GM12878 (cell line): Measurements from ENCODE around the gene GLRX5. TPM values are rescaled to one million over a fixed set of nuclear protein-coding genes. Genes with fewer than 3 reads are reported as not detected.

Experiments used
- ATAC-seq: fragments of 200-7000 bp; cut with Tn5 transposase; 3 replicates; pipeline ENCODE4 v1.9.1; 2020; ENCODE audit warnings: mild to moderate bottlenecking, moderate library complexity
- BruUV-seq: library from RNA; stranded (reverse); fragments of 400-500 nt; replicated peaks from 2 replicates; lab custom pipeline; 2021; lab: Mats Ljungman, UMichigan
- CTCF ChIA-PET: fragments of 300-600 bp; sonication (Branson Sonifier 250); formaldehyde crosslinking; extraction: SDS; loops from one replicate; lab custom pipeline; 2021; ENCODE audit warnings: inconsistent platforms; lab: Yijun Ruan, JAX
- POLR2A ChIA-PET: fragments of 350-600 bp; formaldehyde crosslinking; extraction: SDS; loops from one replicate; lab custom pipeline; 2021; ENCODE audit warnings: inconsistent platforms; lab: Charles Lee
- RAD21 ChIA-PET: fragments of 300-600 bp; sonication (Branson Sonifier 250); formaldehyde crosslinking; loops from one replicate; lab custom pipeline; 2023; ENCODE audit warnings: antibody characterized with exemption; ENCODE audit not compliant: unreplicated experiment; lab: Charles Lee
- SMC1A ChIA-PET: fragments of 300-600 bp; sonication (Branson Sonifier 250); formaldehyde crosslinking; loops from one replicate; lab custom pipeline; 2023; ENCODE audit not compliant: unreplicated experiment, uncharacterized antibody; lab: Charles Lee
- DNase-seq: peaks from one replicate; pipeline ENCODE4 v3.0.0-alpha.2; 2011; ENCODE audit warnings: low read depth, low spot score
- FAIRE-seq: peaks from 3 replicates; lab custom pipeline; 2011; peaks lifted over from hg19 to GRCh38; lab: Jason Lieb, UNC
- H2AFZ ChIP-seq: 2 replicates; pipeline ENCODE4 v1.6.0; 2011; ENCODE audit warnings: low read depth, low read length, control low read depth; ENCODE audit not compliant: control insufficient read depth
- H3K27ac ChIP-seq: 2 replicates; pipeline ENCODE4 v1.5.1; 2011; ENCODE audit warnings: control low read depth; ENCODE audit not compliant: control insufficient read depth, insufficient read depth
- H3K27me3 ChIP-seq, 2 experiments: replicated peaks in 1 of 2; 2 replicates each; pipeline versions ENCODE4 v1.6.0 to v1.6.1; 2011; ENCODE audit warnings: low read length in 1 of 2; ENCODE audit not compliant: control insufficient read depth in 2 of 2, insufficient read depth in 2 of 2
- H3K36me3 ChIP-seq, 2 experiments: 2 replicates each; pipeline ENCODE4 v1.5.1; 2011; ENCODE audit warnings: low read length in 1 of 2; ENCODE audit not compliant: control insufficient read depth in 2 of 2, insufficient read depth in 2 of 2
- H3K4me1 ChIP-seq: 2 replicates; pipeline ENCODE4 v1.6.1; 2011; ENCODE audit warnings: mild to moderate bottlenecking, low read length, moderate library complexity, mixed read lengths; ENCODE audit not compliant: control insufficient read depth, insufficient read depth
- H3K4me2 ChIP-seq: 2 replicates; pipeline ENCODE4 v1.6.0; 2011; ENCODE audit warnings: control low read depth; ENCODE audit not compliant: control insufficient read depth, insufficient read depth
- H3K4me3 ChIP-seq: fragments of 200-600 bp; sonication (generic); 2 replicates; pipeline ENCODE4 v1.5.1; 2016
- H3K79me2 ChIP-seq: 2 replicates; pipeline ENCODE4 v1.6.0; 2011; ENCODE audit warnings: low read length; ENCODE audit not compliant: control insufficient read depth, insufficient read depth
- H3K9ac ChIP-seq: 2 replicates; pipeline ENCODE4 v1.8.0; 2011; ENCODE audit warnings: low read length, control low read depth, mixed read lengths; ENCODE audit not compliant: control insufficient read depth, insufficient read depth
- H3K9me3 ChIP-seq: replicated peaks from 3 replicates; pipeline ENCODE4 v1.5.1; 2011; ENCODE audit warnings: mild to moderate bottlenecking, low read length; ENCODE audit not compliant: control insufficient read depth, insufficient read depth
- H4K20me1 ChIP-seq: 2 replicates; pipeline ENCODE4 v1.6.0; 2011; ENCODE audit not compliant: control insufficient read depth, insufficient read depth
- ATF3 ChIP-seq: IDR thresholded peaks from 2 replicates; pipeline ENCODE4 v1.6.1; 2011; ENCODE audit warnings: low read depth, mild to moderate bottlenecking, low read length, moderate library complexity, borderline replicate concordance; ENCODE audit errors: extremely low read depth
- BCL11A ChIP-seq: IDR thresholded peaks from 2 replicates; pipeline ENCODE4 v1.6.1; 2011; ENCODE audit warnings: low read depth, low read length
- BMI1 ChIP-seq: fragments of 450-650 bp; IDR thresholded peaks from 2 replicates; pipeline ENCODE4 v1.6.1; 2016; ENCODE audit warnings: mild to moderate bottlenecking, moderate library complexity, borderline replicate concordance
- BRCA1 ChIP-seq: IDR thresholded peaks from 2 replicates; pipeline ENCODE4 v1.6.1; 2011; ENCODE audit warnings: low read depth, low read length, improper control_type of control experiment
- E4F1 ChIP-seq: fragments of 450-650 bp; IDR thresholded peaks from 2 replicates; pipeline ENCODE4 v1.6.1; 2018; ENCODE audit warnings: borderline replicate concordance, mild to moderate bottlenecking; ENCODE audit not compliant: partially characterized antibody
- GABPA ChIP-seq: IDR thresholded peaks from 2 replicates; pipeline ENCODE4 v1.6.1; 2014; ENCODE audit warnings: antibody characterized with exemption, low read depth, mild to moderate bottlenecking, inconsistent platforms
- MXI1 ChIP-seq: fragments of 150-350 bp; IDR thresholded peaks from 2 replicates; pipeline ENCODE4 v1.6.1; 2011; ENCODE audit warnings: low read depth, mild to moderate bottlenecking, inconsistent platforms, low read length, improper control_type of control experiment
- PAX8 ChIP-seq: fragments of 450-650 bp; IDR thresholded peaks from 2 replicates; pipeline ENCODE4 v1.6.1; 2017; ENCODE audit warnings: mild to moderate bottlenecking, moderate library complexity
- PKNOX1 ChIP-seq: fragments of 450-650 bp; IDR thresholded peaks from 2 replicates; pipeline ENCODE4 v1.6.1; 2016; ENCODE audit warnings: mild to moderate bottlenecking
- RBBP5 ChIP-seq: fragments of 200-600 bp; sonication (generic); conservative IDR thresholded peaks from 2 replicates; pipeline ENCODE4 v1.6.1; 2016
- RELB ChIP-seq: fragments of 450-650 bp; IDR thresholded peaks from 2 replicates; pipeline ENCODE4 v1.6.1; 2017; ENCODE audit warnings: low read depth, mild to moderate bottlenecking, moderate library complexity
- SMAD5 ChIP-seq: IDR thresholded peaks from 2 replicates; pipeline ENCODE4 v1.6.1; 2016; ENCODE audit warnings: antibody characterized with exemption, low read depth
- TCF3 ChIP-seq: IDR thresholded peaks from 2 replicates; pipeline ENCODE4 v1.6.1; 2012; ENCODE audit warnings: low read depth, mild to moderate bottlenecking, low read length, borderline replicate concordance; ENCODE audit not compliant: insufficient read depth
- USF1 ChIP-seq: IDR thresholded peaks from 2 replicates; pipeline ENCODE4 v1.6.1; 2011; ENCODE audit warnings: borderline replicate concordance, low read depth, mild to moderate bottlenecking, moderate library complexity, mixed read lengths, low read length; ENCODE audit not compliant: insufficient read depth; ENCODE audit errors: extremely low read length
- ZNF622 ChIP-seq: fragments of 450-650 bp; IDR thresholded peaks from 2 replicates; pipeline ENCODE4 v1.6.1; 2017; ENCODE audit warnings: mild to moderate bottlenecking, inconsistent platforms
- ZSCAN29 ChIP-seq: fragments of 450-650 bp; IDR thresholded peaks from 2 replicates; pipeline ENCODE4 v1.6.1; 2017; ENCODE audit warnings: mild to moderate bottlenecking, moderate library complexity
- whole genome bisulfite sequencing: methylation state at CpG from one replicate; pipeline ENCODE4 v1.1.6; 2016; ENCODE audit warnings: low lambda C conversion rate; ENCODE audit not compliant: insufficient replicate concordance, insufficient coverage; ENCODE audit errors: missing lambda C conversion rate; 5-methylcytosine and 5-hydroxymethylcytosine counted together
- in situ Hi-C: fragments of 300-500 bp; cut with MboI; formaldehyde crosslinking; loops from 9 replicates; pipeline ENCODE4 v1.14.3; 2018; ENCODE audit warnings: mixed read lengths
- intact Hi-C: fragments of 100-400 bp; cut with micrococcal nuclease; formaldehyde crosslinking; loops from one replicate; pipeline ENCODE4 v1.14.2; 2022; ENCODE audit not compliant: unreplicated experiment
- polyA plus RNA-seq, 11 experiments: library from polyadenylated mRNA; depleted of rRNA in 4 of 11; unstranded in 6 of 11; stranded (reverse) in 5 of 11; fragments of >200 nt; fragmentation: Nextera tagmentation in 4 of 11; fragmentation: Illumina TruSeq in 1 of 11; extraction: Ambion mirVana in 4 of 11; extraction: Trizol in 1 of 11; gene quantifications; 1 replicate in 1 of 11; 2 replicates in 10 of 11; pipeline versions ENCODE4 v1.2.1 to v1.2.3, GENCODE V29; 2011 to 2016; ENCODE audit warnings: inconsistent platforms in 2 of 11, missing spikeins in 2 of 11, low read depth in 1 of 11
- total RNA-seq, 4 experiments: library from RNA; depleted of rRNA in 3 of 4; stranded (reverse); fragments of >200 nt in 3 of 4; fragmentation: Illumina TruSeq in 1 of 4; extraction: Trizol in 1 of 4; gene quantifications; 2 replicates each; pipeline versions ENCODE4 v1.2.1 to v1.2.3, GENCODE V29; 2013 to 2021

GLRX5 gene
- total and polyA plus RNA-seq, 10 of the 15 experiments (the other 5 are each of a cell fraction or from before 2014, with no cell fraction given) = 12.8 to 139 (median 55.4) TPM

- TF ChIP-seq RELB (no peak), BRCA1 (no peak), GABPA (no peak), RBBP5 (no peak), PKNOX1 (no peak), TCF3 (no peak), BMI1 (no peak), ZNF622 (no peak), MXI1 (no peak)
Observed at GRCh38 chr14:95545515-95546168, 10.8 kb downstream of the GLRX5 start (continued).

GRCh38 chr14:95547272-95547625, 12.4 kb downstream of the GLRX5 start:
- no peak overlapping the region for H3K9ac ChIP-seq
- in situ Hi-C loops = no loop called here
- TF ChIP-seq USF1 (no peak), GABPA (no peak), PAX8 (no peak), E4F1 (no peak), ATF3 (no peak), SMAD5 (no peak), ZSCAN29 (no peak), BCL11A (no peak)

More at GRCh38 chr14:95547272-95547625, 12.4 kb downstream of the GLRX5 start:
- no peak for DNase-seq
- Histone ChIP-seq H3K4me3 (no peak overlapping the region), H3K4me2 (no peak overlapping the region), H3K27me3 (no peaks in the 10 kb centered on the region), H3K36me3 (peaks cover 0 to 4% of the 10 kb centered on the region in 2 experiments; a peak in 3 of 4 replicates), H4K20me1 (no peaks in the 10 kb centered on the region), H2AFZ (no peak overlapping the region), H3K79me2 (peaks cover 2% of the 10 kb centered on the region), H3K4me1 (no peaks in the 10 kb centered on the region), H3K9me3 (no peaks in the 10 kb centered on the region), H3K27ac (no peak overlapping the region)
- ChIA-PET RAD21 (interaction anchor here (0.6 to 1.2 kb wide), 3 partner anchors 12 to 21 kb away, joined by 3 to 4 read pairs (median 3); no protein-coding TSS in a partner anchor), SMC1A (interaction anchor here (0.8 to 2.9 kb wide), 2 partner anchors 11 to 226 kb away, joined by 3 to 12 read pairs; no protein-coding TSS in a partner anchor), POLR2A (no interaction called here), CTCF (interaction anchor here (0.8 to 1.4 kb wide), 4 partner anchors 13 to 227 kb away, joined by 3 to 6 read pairs (median 4); no protein-coding TSS in a partner anchor)
- WGBS = 99% methylated on average over 5 of the region's 5 CpGs
- intact Hi-C loops = no loop called here
- no peak for ATAC-seq
- BruUV-seq = no TSS peak
- FAIRE-seq = no peak
